HUES6 (cell line): ENCODE results near the gene NIT1.

Source experiments
- H3K27ac ChIP-seq: 2 replicates; pipeline ENCODE4 v1.7.0; 2013; ENCODE audit warnings: low read depth, mild to moderate bottlenecking, low read length, inconsistent platforms
- H3K27me3 ChIP-seq: 2 replicates; pipeline ENCODE4 v1.6.1; 2013; ENCODE audit warnings: low read length; ENCODE audit not compliant: control insufficient read depth, insufficient read depth
- H3K36me3 ChIP-seq: 2 replicates; pipeline ENCODE4 v1.6.1; 2013; ENCODE audit warnings: low read length; ENCODE audit not compliant: control insufficient read depth, insufficient read depth
- H3K4me1 ChIP-seq: 2 replicates; pipeline ENCODE4 v1.6.1; 2013; ENCODE audit warnings: low read length; ENCODE audit not compliant: control insufficient read depth, insufficient read depth
- H3K4me3 ChIP-seq: 2 replicates; pipeline ENCODE4 v1.5.1; 2013; ENCODE audit warnings: low read depth, low read length
- H3K9ac ChIP-seq: one replicate; pipeline ENCODE4 v1.6.1; 2013; ENCODE audit warnings: mild to moderate bottlenecking, low read length
- H3K9me3 ChIP-seq: 2 replicates; pipeline ENCODE4 v1.6.1; 2013; ENCODE audit warnings: low read depth, low read length; ENCODE audit not compliant: control insufficient read depth, insufficient read depth

NIT1 gene

GRCh38 chr1:161076410-161076809 is 41.5 kb upstream of the NIT1 start:
- no peak overlapping the region for H3K27ac ChIP-seq
- H3K9me3 ChIP-seq, result no peaks in the 10 kb centered on the region
- no peaks in the 10 kb centered on the region for H3K36me3 ChIP-seq
- peaks cover 7% of the 10 kb centered on the region for H3K4me1 ChIP-seq
- H3K27me3 ChIP-seq, result no peaks in the 10 kb centered on the region
- no peak overlapping the region for H3K9ac ChIP-seq
- H3K4me3 ChIP-seq, result no peak overlapping the region

GRCh38 chr1:161077426-161077825 is 40.5 kb upstream of the NIT1 start:
- no peak overlapping the region for H3K9ac ChIP-seq
- no peak overlapping the region for H3K27ac ChIP-seq
- no peak overlapping the region for H3K4me3 ChIP-seq
- H3K9me3 ChIP-seq, result no peaks in the 10 kb centered on the region
- H3K4me1 ChIP-seq, result peaks cover 7% of the 10 kb centered on the region
- no peaks in the 10 kb centered on the region for H3K36me3 ChIP-seq
- H3K27me3 ChIP-seq, result no peaks in the 10 kb centered on the region

- no peak overlapping the region for H3K4me3 ChIP-seq
- H3K9ac ChIP-seq, result no peak overlapping the region
- H3K4me1 ChIP-seq, result peaks cover 25% of the 10 kb centered on the region
- H3K27ac ChIP-seq, result no peak overlapping the region
- no peaks in the 10 kb centered on the region for H3K9me3 ChIP-seq
- no peaks in the 10 kb centered on the region for H3K27me3 ChIP-seq
- no peaks in the 10 kb centered on the region for H3K36me3 ChIP-seq
Observed at GRCh38 chr1:161079436-161080110, 38.3 kb upstream of the NIT1 start.

GRCh38 chr1:161080441-161081405 is 37.2 kb upstream of the NIT1 start:
- no peak overlapping the region for H3K4me3 ChIP-seq
- no peaks in the 10 kb centered on the region for H3K36me3 ChIP-seq
- H3K27ac ChIP-seq, result no peak overlapping the region
- H3K9me3 ChIP-seq, result no peaks in the 10 kb centered on the region
- H3K9ac ChIP-seq, result no peak overlapping the region
- H3K27me3 ChIP-seq, result no peaks in the 10 kb centered on the region
- peaks cover 33% of the 10 kb centered on the region for H3K4me1 ChIP-seq

GRCh38 chr1:161081519-161081918 is 36.4 kb upstream of the NIT1 start:
- H3K9me3 ChIP-seq, result no peaks in the 10 kb centered on the region
- peaks cover 41% of the 10 kb centered on the region for H3K4me1 ChIP-seq
- H3K9ac ChIP-seq, result no peak overlapping the region
- no peak overlapping the region for H3K4me3 ChIP-seq
- no peak overlapping the region for H3K27ac ChIP-seq
- no peaks in the 10 kb centered on the region for H3K27me3 ChIP-seq
- no peaks in the 10 kb centered on the region for H3K36me3 ChIP-seq

- no peak overlapping the region for H3K4me3 ChIP-seq
- H3K27ac ChIP-seq, result no peak overlapping the region
- no peaks in the 10 kb centered on the region for H3K9me3 ChIP-seq
- H3K9ac ChIP-seq, result no peak overlapping the region
- H3K4me1 ChIP-seq, result peaks cover 44% of the 10 kb centered on the region
- H3K36me3 ChIP-seq, result no peaks in the 10 kb centered on the region
- no peaks in the 10 kb centered on the region for H3K27me3 ChIP-seq
Observed at GRCh38 chr1:161082483-161082882, 35.4 kb upstream of the NIT1 start.

- Histone ChIP-seq H3K9me3 (no peaks in the 10 kb centered on the region), H3K36me3 (no peaks in the 10 kb centered on the region), H3K27ac (no peak overlapping the region), H3K4me3 (no peak overlapping the region), H3K4me1 (peaks cover 44% of the 10 kb centered on the region), H3K9ac (no peak overlapping the region), H3K27me3 (no peaks in the 10 kb centered on the region)
Observed at GRCh38 chr1:161082996-161083747, 34.7 kb upstream of the NIT1 start.

- Histone ChIP-seq H3K9ac (no peak overlapping the region), H3K27me3 (no peaks in the 10 kb centered on the region), H3K4me3 (no peak overlapping the region), H3K27ac (no peak overlapping the region), H3K9me3 (no peaks in the 10 kb centered on the region), H3K4me1 (peaks cover 44% of the 10 kb centered on the region), H3K36me3 (no peaks in the 10 kb centered on the region)
Observed at GRCh38 chr1:161083748-161084596, 33.9 kb upstream of the NIT1 start.

GRCh38 chr1:161084597-161084988 is 33.3 kb upstream of the NIT1 start:
- Histone ChIP-seq H3K36me3 (no peaks in the 10 kb centered on the region), H3K4me1 (peaks cover 42% of the 10 kb centered on the region), H3K27ac (no peak overlapping the region), H3K9me3 (no peaks in the 10 kb centered on the region), H3K9ac (no peak overlapping the region), H3K27me3 (no peaks in the 10 kb centered on the region), H3K4me3 (no peak overlapping the region)

GRCh38 chr1:161085165-161085564 is 32.7 kb upstream of the NIT1 start:
- H3K9me3 ChIP-seq, result no peaks in the 10 kb centered on the region
- H3K9ac ChIP-seq, result no peak overlapping the region
- peaks cover 41% of the 10 kb centered on the region for H3K4me1 ChIP-seq
- no peak overlapping the region for H3K27ac ChIP-seq
- no peak overlapping the region for H3K4me3 ChIP-seq
- H3K36me3 ChIP-seq, result no peaks in the 10 kb centered on the region
- no peaks in the 10 kb centered on the region for H3K27me3 ChIP-seq
